OCI-LY7 (cell line): ENCODE data around the gene ANTXR1. TPM values are rescaled to one million over a fixed set of nuclear protein-coding genes. Genes with fewer than 3 reads are reported as not detected.
"Not testable (repeated sequence)": the region's sequence is repeated elsewhere in the genome, so short reads cannot be mapped to it uniquely, and the experiment has no call there.

Experiments used
- BruUV-seq: library from RNA; stranded (reverse); fragments of 400-500 nt; replicated peaks from 2 replicates; lab custom pipeline; 2021; lab: Mats Ljungman, UMichigan
- CTCF ChIA-PET: fragments of 300-600 bp; sonication (Branson Sonifier 250); formaldehyde crosslinking; loops from one replicate; lab custom pipeline; 2022; ENCODE audit warnings: antibody characterized with exemption; ENCODE audit not compliant: unreplicated experiment; lab: Charles Lee
- POLR2A ChIA-PET: fragments of 300-600 bp; sonication (Branson Sonifier 250); formaldehyde crosslinking; loops from one replicate; lab custom pipeline; 2022; ENCODE audit warnings: antibody characterized with exemption; lab: Charles Lee
- DNase-seq: peaks from one replicate; pipeline ENCODE4 v3.0.0-alpha.2; 2015; ENCODE audit warnings: low spot score
- H2AFZ ChIP-seq: fragments of 200-600 bp; sonication (generic), shearing (Covaris generic); 2 replicates; pipeline ENCODE4 v1.6.1; 2014; ENCODE audit warnings: mild to moderate bottlenecking, antibody characterized with exemption, low read length, moderate library complexity
- H3K27ac ChIP-seq: fragments of 200-600 bp; sonication (generic); 2 replicates; pipeline ENCODE4 v1.5.1; 2014; ENCODE audit warnings: mixed run types, low read depth, mild to moderate bottlenecking, moderate library complexity, low read length, inconsistent platforms; ENCODE audit not compliant: poor library complexity, severe bottlenecking
- H3K36me3 ChIP-seq: fragments of 200-600 bp; sonication (generic); 2 replicates; pipeline ENCODE4 v1.6.1; 2014; ENCODE audit warnings: mild to moderate bottlenecking, antibody characterized with exemption, low read length, moderate library complexity, mixed read lengths; ENCODE audit not compliant: insufficient read depth
- H3K4me1 ChIP-seq: fragments of 200-600 bp; sonication (generic); 2 replicates; pipeline ENCODE4 v1.5.1; 2014; ENCODE audit warnings: mild to moderate bottlenecking, low read length; ENCODE audit not compliant: insufficient read depth, poor library complexity, severe bottlenecking
- H3K4me2 ChIP-seq: fragments of 200-600 bp; sonication (generic); 2 replicates; pipeline ENCODE4 v1.6.1; 2014; ENCODE audit warnings: mild to moderate bottlenecking, low read length
- H3K4me3 ChIP-seq: fragments of 200-600 bp; sonication (generic); 2 replicates; pipeline ENCODE4 v1.5.1; 2014; ENCODE audit warnings: mild to moderate bottlenecking, low read depth, low read length; ENCODE audit not compliant: poor library complexity, severe bottlenecking
- H3K79me2 ChIP-seq: fragments of 200-600 bp; sonication (generic); 2 replicates; pipeline ENCODE4 v1.6.1; 2016; ENCODE audit warnings: low read depth, mild to moderate bottlenecking, low read length, moderate library complexity, mixed read lengths; ENCODE audit not compliant: insufficient read depth
- H3K9me2 ChIP-seq: fragments of 200-600 bp; sonication (generic); 2 replicates; pipeline ENCODE4 v1.6.1; 2016; ENCODE audit warnings: mild to moderate bottlenecking, low read length, mixed read lengths; ENCODE audit not compliant: insufficient read depth
- H3K9me3 ChIP-seq: fragments of 200-600 bp; sonication (generic); 2 replicates; pipeline ENCODE4 v1.6.1; 2014; ENCODE audit warnings: mild to moderate bottlenecking, mixed run types, low read length, mixed read lengths
- H4K20me1 ChIP-seq: fragments of 200-600 bp; sonication (generic); 2 replicates; pipeline ENCODE4 v1.6.1; 2014; ENCODE audit warnings: mild to moderate bottlenecking, antibody characterized with exemption, low read length, moderate library complexity, mixed read lengths; ENCODE audit not compliant: insufficient read depth
- EZH2phosphoT487 ChIP-seq: fragments of 200-600 bp; sonication (generic); IDR thresholded peaks from 2 replicates; pipeline ENCODE4 v1.6.1; 2018; ENCODE audit warnings: low read depth, borderline replicate concordance, mild to moderate bottlenecking, mixed run types, antibody characterized with exemption, low read length, moderate library complexity, mixed read lengths
- intact Hi-C: fragments of 100-400 bp; cut with micrococcal nuclease; formaldehyde crosslinking; loops from one replicate; pipeline ENCODE4 v1.10.0; 2022; ENCODE audit not compliant: unreplicated experiment
- total RNA-seq, 2 experiments: library from RNA; depleted of rRNA in 1 of 2; stranded (reverse); fragments of >200 nt in 1 of 2; shearing (Covaris generic) in 1 of 2; gene quantifications; 2 replicates each; pipeline ENCODE4 v1.2.3, GENCODE V29; 2014 to 2022
- TF ChIP-seq, protein P1 (sequence below): fragments of 200-600 bp; sonication (generic); conservative IDR thresholded peaks from 2 replicates; pipeline ENCODE4 v1.5.1; 2014; ENCODE audit warnings: mild to moderate bottlenecking, antibody characterized with exemption, low read length, moderate library complexity, mixed read lengths

Gene ANTXR1
- total RNA-seq, 2 experiments from 2014 or later = not detected

DNA sequence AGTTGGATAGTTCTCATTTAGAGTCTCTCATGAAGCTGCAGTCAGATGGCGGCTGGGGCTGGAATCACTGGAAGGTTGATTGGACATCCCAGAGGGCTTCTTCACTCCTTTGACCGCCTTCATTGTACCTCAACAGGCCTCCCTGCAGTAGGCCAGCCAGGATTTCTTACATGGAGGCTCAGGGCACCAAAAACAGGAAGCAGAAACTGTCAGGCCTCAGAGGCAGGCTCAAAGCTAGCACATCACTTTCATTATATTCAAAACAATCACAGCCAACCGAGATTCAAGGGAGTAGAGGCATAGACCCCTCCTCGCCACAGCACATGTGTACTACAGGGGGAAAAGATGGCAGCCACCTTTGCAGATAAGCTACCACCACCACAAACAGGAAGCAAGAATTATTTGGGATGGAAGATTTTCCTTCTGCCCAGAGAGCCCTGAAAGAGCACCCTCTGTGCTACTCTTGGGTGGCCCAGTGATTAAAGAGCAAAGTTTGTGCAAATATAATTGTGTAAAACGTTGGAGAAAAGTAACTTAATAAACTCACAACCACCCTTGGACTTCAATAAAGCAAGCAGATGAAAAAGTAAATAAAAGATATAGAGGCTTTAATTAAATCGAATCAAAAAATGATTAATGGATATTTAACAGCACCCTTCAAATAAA, 218.8 kb downstream of the ANTXR1 start:
- no peak overlapping the region for H3K4me3 ChIP-seq
- H3K4me1 ChIP-seq = no peaks in the 10 kb centered on the region
- no peaks in the 10 kb centered on the region for H3K36me3 ChIP-seq
- H2AFZ ChIP-seq = no peak overlapping the region
- H4K20me1 ChIP-seq = no peaks in the 10 kb centered on the region
- no peaks in the 10 kb centered on the region for H3K79me2 ChIP-seq
- ChIA-PET POLR2A (no interaction called here), CTCF (no interaction called here)
- no peak for TF ChIP-seq EZH2phosphoT487
- TF ChIP-seq, protein P1, sequence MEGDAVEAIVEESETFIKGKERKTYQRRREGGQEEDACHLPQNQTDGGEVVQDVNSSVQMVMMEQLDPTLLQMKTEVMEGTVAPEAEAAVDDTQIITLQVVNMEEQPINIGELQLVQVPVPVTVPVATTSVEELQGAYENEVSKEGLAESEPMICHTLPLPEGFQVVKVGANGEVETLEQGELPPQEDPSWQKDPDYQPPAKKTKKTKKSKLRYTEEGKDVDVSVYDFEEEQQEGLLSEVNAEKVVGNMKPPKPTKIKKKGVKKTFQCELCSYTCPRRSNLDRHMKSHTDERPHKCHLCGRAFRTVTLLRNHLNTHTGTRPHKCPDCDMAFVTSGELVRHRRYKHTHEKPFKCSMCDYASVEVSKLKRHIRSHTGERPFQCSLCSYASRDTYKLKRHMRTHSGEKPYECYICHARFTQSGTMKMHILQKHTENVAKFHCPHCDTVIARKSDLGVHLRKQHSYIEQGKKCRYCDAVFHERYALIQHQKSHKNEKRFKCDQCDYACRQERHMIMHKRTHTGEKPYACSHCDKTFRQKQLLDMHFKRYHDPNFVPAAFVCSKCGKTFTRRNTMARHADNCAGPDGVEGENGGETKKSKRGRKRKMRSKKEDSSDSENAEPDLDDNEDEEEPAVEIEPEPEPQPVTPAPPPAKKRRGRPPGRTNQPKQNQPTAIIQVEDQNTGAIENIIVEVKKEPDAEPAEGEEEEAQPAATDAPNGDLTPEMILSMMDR = no peak
- H3K9me3 ChIP-seq = no peaks in the 10 kb centered on the region
- H3K9me2 ChIP-seq = no peaks in the 10 kb centered on the region; the same call in 1 of the 2 replicates
- no TSS peak for BruUV-seq
- no peak overlapping the region for H3K27ac ChIP-seq
- intact Hi-C loops = no loop called here
- DNase-seq = peak; percentile 2
- H3K4me2 ChIP-seq = no peak overlapping the region

- H3K36me3 ChIP-seq, H3K27ac ChIP-seq, BruUV-seq, H3K4me2 ChIP-seq, POLR2A ChIA-PET, H4K20me1 ChIP-seq, H3K4me1 ChIP-seq, H2AFZ ChIP-seq, H3K9me3 ChIP-seq, H3K79me2 ChIP-seq, H3K4me3 ChIP-seq, intact Hi-C loops, DNase-seq, H3K9me2 ChIP-seq, CTCF ChIA-PET: not testable (repeated sequence)
Observed at GRCh38 chr2:69235835-69236234, 222.9 kb downstream of the ANTXR1 start.

DNA sequence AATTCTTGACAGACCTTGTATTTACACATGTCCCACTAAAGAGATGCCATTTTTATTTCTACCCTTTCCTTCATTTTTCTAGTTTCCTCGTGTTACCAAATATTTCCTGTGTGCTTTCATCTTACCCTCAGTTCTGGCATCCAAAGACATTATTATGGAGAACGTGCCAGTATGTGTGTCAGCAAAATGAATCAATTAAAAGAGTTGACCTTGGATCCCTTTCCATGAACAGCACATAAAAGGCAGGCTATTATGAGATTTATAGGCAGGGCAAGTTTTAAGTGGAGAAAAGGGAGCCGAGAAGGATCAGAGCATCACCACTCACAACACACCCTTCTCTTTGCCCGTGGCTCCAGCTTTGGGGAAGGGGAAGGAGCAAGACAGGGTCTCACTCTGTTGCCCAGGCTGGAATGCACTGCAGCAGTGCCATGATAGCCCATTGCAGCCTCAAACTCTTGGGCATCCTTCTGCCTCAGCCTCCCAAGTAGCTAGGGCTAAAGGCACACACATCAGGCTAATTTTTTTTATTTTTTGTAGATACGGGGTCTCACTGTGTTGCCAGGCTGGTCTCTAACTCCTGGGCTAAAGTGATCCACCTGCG, 224.2 kb downstream of the ANTXR1 start:
- intact Hi-C loops = no loop called here
- Histone ChIP-seq H3K4me2 (no peak overlapping the region), H3K4me3 (no peak overlapping the region), H2AFZ (no peak overlapping the region), H3K79me2 (no peaks in the 10 kb centered on the region), H4K20me1 (no peaks in the 10 kb centered on the region), H3K36me3 (no peaks in the 10 kb centered on the region), H3K4me1 (no peaks in the 10 kb centered on the region), H3K9me3 (no peaks in the 10 kb centered on the region), H3K9me2 (no peaks in the 10 kb centered on the region; the same call in 1 of the 2 replicates), H3K27ac (no peak overlapping the region)
- no peak for TF ChIP-seq EZH2phosphoT487
- TF ChIP-seq, protein P1 = no peak
- ChIA-PET POLR2A (no interaction called here), CTCF (no interaction called here)
- no peak for DNase-seq
- no TSS peak for BruUV-seq
